Activated naive CD4-positive, alpha-beta T cell treated with anti-CD3 and anti-CD28 coated beads for 36 hours (primary cell): ENCODE results near the gene FANCM. TPM values are rescaled to one million over a fixed set of nuclear protein-coding genes. Genes with fewer than 3 reads are reported as not detected.

Experiments used
- CTCF ChIA-PET: fragments of 350-600 bp; sonication (Branson Sonifier 250); formaldehyde crosslinking; loops from one replicate; lab custom pipeline; 2021; ENCODE audit warnings: antibody characterized with exemption; lab: Charles Lee
- DNase-seq: peaks from one replicate; pipeline ENCODE4 v3.0.0-alpha.2; 2020
- H3K27ac Mint-ChIP-seq: one replicate; pipeline ENCODE4 v1.8.0; 2021; ENCODE audit warnings: mild to moderate bottlenecking, mixed read lengths
- H3K27me3 Mint-ChIP-seq: one replicate; pipeline ENCODE4 v1.8.0; 2021; ENCODE audit warnings: low read depth, mixed read lengths
- H3K36me3 Mint-ChIP-seq: one replicate; pipeline ENCODE4 v1.8.0; 2021; ENCODE audit warnings: low read depth, mixed read lengths
- H3K4me1 Mint-ChIP-seq: one replicate; pipeline ENCODE4 v1.8.0; 2021; ENCODE audit warnings: low read depth, mixed read lengths
- H3K4me3 Mint-ChIP-seq: one replicate; pipeline ENCODE4 v1.8.0; 2021; ENCODE audit warnings: mild to moderate bottlenecking, moderate library complexity, mixed read lengths
- H3K9me3 Mint-ChIP-seq: one replicate; pipeline ENCODE4 v1.8.0; 2021; ENCODE audit warnings: mixed read lengths
- intact Hi-C: fragments of 100-400 bp; cut with micrococcal nuclease; formaldehyde crosslinking; loops from one replicate; pipeline ENCODE4 v1.15.1; 2023
- total RNA-seq, 2 experiments: library from RNA; stranded (reverse); gene quantifications; one replicate each; pipeline ENCODE4 v1.2.3, GENCODE V29; 2021

FANCM gene, protein sequence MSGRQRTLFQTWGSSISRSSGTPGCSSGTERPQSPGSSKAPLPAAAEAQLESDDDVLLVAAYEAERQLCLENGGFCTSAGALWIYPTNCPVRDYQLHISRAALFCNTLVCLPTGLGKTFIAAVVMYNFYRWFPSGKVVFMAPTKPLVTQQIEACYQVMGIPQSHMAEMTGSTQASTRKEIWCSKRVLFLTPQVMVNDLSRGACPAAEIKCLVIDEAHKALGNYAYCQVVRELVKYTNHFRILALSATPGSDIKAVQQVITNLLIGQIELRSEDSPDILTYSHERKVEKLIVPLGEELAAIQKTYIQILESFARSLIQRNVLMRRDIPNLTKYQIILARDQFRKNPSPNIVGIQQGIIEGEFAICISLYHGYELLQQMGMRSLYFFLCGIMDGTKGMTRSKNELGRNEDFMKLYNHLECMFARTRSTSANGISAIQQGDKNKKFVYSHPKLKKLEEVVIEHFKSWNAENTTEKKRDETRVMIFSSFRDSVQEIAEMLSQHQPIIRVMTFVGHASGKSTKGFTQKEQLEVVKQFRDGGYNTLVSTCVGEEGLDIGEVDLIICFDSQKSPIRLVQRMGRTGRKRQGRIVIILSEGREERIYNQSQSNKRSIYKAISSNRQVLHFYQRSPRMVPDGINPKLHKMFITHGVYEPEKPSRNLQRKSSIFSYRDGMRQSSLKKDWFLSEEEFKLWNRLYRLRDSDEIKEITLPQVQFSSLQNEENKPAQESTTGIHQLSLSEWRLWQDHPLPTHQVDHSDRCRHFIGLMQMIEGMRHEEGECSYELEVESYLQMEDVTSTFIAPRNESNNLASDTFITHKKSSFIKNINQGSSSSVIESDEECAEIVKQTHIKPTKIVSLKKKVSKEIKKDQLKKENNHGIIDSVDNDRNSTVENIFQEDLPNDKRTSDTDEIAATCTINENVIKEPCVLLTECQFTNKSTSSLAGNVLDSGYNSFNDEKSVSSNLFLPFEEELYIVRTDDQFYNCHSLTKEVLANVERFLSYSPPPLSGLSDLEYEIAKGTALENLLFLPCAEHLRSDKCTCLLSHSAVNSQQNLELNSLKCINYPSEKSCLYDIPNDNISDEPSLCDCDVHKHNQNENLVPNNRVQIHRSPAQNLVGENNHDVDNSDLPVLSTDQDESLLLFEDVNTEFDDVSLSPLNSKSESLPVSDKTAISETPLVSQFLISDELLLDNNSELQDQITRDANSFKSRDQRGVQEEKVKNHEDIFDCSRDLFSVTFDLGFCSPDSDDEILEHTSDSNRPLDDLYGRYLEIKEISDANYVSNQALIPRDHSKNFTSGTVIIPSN (N-terminal part only)
- total RNA-seq, result 10 to 100 TPM; 15.3 to 16.3 TPM

DNA sequence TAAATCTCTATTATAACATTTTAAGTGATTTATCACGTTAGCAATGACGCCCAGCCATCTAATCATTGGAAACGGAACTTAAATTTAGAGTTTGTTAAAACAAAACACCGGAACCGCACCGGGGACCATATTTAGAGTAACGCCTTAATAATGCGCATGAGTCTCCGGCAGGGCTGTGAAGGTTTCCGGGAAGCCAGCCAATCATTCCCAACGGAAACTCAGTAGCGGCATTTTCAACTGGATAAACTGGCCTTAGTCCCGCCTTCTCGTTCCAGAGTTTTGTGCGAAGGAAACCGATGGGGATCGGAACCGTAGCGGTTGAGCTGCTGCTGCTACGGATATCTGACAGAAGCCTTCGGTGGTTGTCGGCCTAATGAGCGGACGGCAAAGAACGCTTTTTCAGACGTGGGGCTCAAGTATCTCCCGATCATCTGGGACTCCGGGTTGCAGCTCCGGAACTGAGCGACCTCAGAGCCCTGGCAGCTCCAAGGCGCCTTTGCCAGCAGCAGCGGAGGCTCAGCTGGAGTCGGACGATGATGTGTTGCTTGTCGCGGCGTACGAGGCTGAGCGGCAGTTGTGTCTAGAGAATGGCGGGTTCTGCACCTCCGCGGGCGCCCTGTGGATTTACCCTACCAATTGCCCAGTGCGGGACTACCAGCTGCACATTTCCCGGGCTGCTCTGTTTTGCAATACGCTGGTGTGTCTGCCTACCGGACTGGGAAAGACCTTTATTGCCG is at the start of gene FANCM:
TSS of gene FANCM (plus strand) at position 272 of the 737 bp plus-strand sequence. CDS start at position 374, 102 bp downstream.
- Mint-ChIP-seq H3K27ac (peak within 1 kb of the TSS; percentile 98), H3K9me3 (no peaks in the 10 kb centered on the region), H3K4me1 (peaks cover 36% of the 10 kb centered on the region), H3K27me3 (no peaks in the 10 kb centered on the region), H3K36me3 (peaks cover 10% of the 10 kb centered on the region), H3K4me3 (peak within 1 kb of the TSS; percentile 99)
- peak; percentile 94 for DNase-seq
- intact Hi-C loops, result loop anchor here (1.0 kb wide), 1 partner anchor 132 kb away; no protein-coding TSS in a partner anchor
- CTCF ChIA-PET, result interaction anchor here (1.0 to 1.5 kb wide), 3 partner anchors 117 to 174 kb away, joined by 3 to 7 read pairs (median 3); partner anchors contain the start of genes KLHL28 and TOGARAM1

DNA sequence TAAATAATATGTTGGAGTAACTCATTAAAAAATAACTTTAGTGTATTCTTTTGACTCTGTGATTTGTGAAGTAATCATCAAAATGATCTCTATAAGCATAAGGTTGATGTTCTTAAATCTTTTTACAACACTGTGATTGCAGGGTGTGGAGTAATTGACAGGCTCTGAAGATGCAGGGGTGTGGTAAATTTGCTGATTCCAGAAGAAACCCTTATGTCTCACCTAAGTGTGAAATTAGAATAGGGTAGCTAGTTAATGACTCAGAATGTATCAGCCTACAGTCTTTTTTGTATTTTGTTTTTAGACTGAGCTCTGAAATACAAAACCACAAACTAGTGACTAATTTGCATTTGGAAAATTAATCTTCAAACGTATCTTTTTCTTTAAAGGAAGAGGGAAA is 45.9 kb upstream of the FANCM start:
- H3K9me3 Mint-ChIP-seq, result no peaks in the 10 kb centered on the region
- intact Hi-C loops, result loop anchor here (1.0 to 2.0 kb wide), 5 partner anchors 24 to 193 kb away; partner anchors contain the start of genes FKBP3 and KLHL28
- no peaks in the 10 kb centered on the region for H3K27me3 Mint-ChIP-seq
- CTCF ChIA-PET, result interaction anchor here (0.8 to 0.9 kb wide), 2 partner anchors 10 to 24 kb away, joined by 3 to 4 read pairs; no protein-coding TSS in a partner anchor
- DNase-seq, result peak; percentile 44
- peaks cover 76% of the 10 kb centered on the region for H3K4me1 Mint-ChIP-seq
- H3K36me3 Mint-ChIP-seq, result peaks cover 28% of the 10 kb centered on the region
- no peak overlapping the region for H3K4me3 Mint-ChIP-seq
- H3K27ac Mint-ChIP-seq, result peak overlapping the region; percentile 3

DNA sequence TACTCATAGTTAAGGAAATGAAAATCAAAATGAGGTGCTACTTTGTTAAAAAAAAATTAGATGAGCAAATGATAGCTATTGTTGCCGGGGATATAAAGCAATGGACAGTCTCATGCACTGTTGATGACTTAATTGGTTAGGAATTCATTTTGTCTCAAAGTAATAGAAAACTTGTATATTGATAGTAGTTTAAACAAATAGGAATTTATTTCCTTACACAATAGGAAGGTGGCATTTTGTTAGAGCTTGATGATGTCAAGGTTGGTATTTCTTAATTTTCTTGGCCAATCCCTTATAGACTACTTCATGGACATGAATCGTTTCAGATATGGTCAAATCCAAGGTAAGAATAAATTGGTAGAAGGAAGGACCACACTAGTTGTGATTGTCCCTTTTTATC is 44.0 kb upstream of the FANCM start:
- no peak overlapping the region for H3K27ac Mint-ChIP-seq
- H3K4me1 Mint-ChIP-seq, result peaks cover 68% of the 10 kb centered on the region
- CTCF ChIA-PET, result no interaction called here
- no peak for DNase-seq
- peaks cover 33% of the 10 kb centered on the region for H3K36me3 Mint-ChIP-seq
- H3K27me3 Mint-ChIP-seq, result no peaks in the 10 kb centered on the region
- H3K4me3 Mint-ChIP-seq, result no peak overlapping the region
- no peaks in the 10 kb centered on the region for H3K9me3 Mint-ChIP-seq
- intact Hi-C loops, result no loop called here

DNA sequence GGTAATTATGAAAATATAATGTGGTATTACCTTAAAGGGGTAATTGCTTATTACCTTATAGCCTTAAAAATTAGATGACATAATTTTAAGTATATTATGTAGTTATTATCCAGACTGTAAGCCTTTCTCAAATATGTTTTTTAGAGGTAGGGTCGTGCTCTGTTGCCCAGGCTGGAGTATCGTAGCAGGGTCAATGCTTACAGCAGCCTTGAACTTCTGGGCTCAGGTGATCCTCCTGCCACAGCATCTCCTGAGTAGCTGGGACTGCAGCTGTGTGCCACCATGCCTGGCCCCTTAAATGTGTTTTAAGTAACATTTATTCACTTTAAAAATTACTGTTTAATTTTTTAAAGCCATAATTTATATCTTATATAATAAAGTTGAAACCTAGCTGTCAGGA is 41.5 kb upstream of the FANCM start:
- Mint-ChIP-seq H3K4me1 (peaks cover 50% of the 10 kb centered on the region), H3K36me3 (peaks cover 45% of the 10 kb centered on the region), H3K27ac (no peak overlapping the region), H3K4me3 (no peak overlapping the region), H3K9me3 (no peaks in the 10 kb centered on the region), H3K27me3 (no peaks in the 10 kb centered on the region)
- intact Hi-C loops, result no loop called here
- DNase-seq, result no peak
- CTCF ChIA-PET, result no interaction called here

DNA sequence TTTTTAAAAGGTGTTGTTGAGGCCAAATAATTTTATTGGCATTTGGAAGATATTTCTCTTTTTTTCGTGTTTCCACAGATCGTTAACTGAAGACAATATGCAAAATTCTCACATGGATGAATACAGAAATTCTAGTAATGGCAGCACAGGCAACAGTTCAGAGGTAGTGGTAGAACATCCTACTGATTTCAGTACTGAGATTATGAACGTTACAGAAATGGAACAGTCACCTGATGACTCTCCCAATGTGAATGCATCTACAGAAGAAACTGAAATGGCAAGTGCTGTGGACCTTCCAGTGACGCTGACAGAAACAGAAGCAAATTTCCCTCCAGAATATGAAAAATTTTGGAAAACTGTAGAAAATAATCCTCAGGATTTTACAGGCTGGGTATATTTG is 40.6 kb upstream of the FANCM start:
- no peaks in the 10 kb centered on the region for H3K9me3 Mint-ChIP-seq
- H3K36me3 Mint-ChIP-seq, result peaks cover 50% of the 10 kb centered on the region
- H3K4me1 Mint-ChIP-seq, result peaks cover 44% of the 10 kb centered on the region
- no peak overlapping the region for H3K4me3 Mint-ChIP-seq
- no peaks in the 10 kb centered on the region for H3K27me3 Mint-ChIP-seq
- DNase-seq, result no peak
- CTCF ChIA-PET, result interaction anchor here (0.6 kb wide), 1 partner anchor 66 kb away, joined by 3 read pairs; no protein-coding TSS in a partner anchor
- intact Hi-C loops, result loop anchor here (1.0 kb wide), 1 partner anchor 10 kb away; no protein-coding TSS in a partner anchor
- H3K27ac Mint-ChIP-seq, result no peak overlapping the region

DNA sequence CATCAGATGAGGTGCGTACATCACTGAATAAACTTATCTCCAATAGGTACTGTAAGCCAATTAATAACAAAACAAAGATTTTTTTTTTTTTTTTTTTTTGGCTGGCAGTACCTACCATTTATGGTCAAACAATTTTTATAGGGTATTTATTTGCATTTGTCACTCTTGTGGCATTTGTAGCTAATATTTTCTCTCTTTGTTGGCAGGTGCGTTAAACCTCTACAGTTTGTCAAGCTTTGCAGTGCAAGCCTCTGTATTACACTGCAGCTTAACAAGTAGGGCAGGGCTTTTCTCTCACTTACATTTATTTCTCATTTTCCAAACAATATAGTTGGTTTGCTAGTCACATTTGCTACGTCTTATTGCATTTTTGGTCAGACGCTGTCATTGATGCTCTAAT is 39.5 kb upstream of the FANCM start:
- Mint-ChIP-seq H3K4me3 (no peak overlapping the region), H3K27ac (no peak overlapping the region), H3K36me3 (peaks cover 56% of the 10 kb centered on the region), H3K4me1 (peaks cover 33% of the 10 kb centered on the region), H3K9me3 (no peaks in the 10 kb centered on the region), H3K27me3 (no peaks in the 10 kb centered on the region)
- no peak for DNase-seq
- CTCF ChIA-PET, result interaction anchor here (0.6 kb wide), 1 partner anchor 27 kb away, joined by 3 read pairs; no protein-coding TSS in a partner anchor
- intact Hi-C loops, result no loop called here

DNA sequence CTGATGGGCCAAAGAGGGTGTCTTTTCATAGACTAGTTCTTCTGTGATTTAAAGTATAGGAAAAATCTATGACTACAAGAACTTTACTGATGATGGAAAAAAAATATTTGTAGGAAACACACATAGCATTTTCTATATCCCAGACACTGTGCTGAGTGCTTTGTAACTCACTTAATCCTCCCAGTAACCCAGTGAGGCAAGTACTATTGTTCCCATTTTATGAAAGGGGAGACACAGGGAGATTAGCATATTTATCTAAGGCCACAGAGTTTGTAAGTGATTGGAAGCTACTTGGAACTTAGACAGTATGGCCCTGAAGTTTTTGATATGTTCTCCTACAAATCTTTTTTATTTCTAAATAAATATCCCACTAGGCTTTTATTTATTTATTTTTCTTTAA is 31.9 kb upstream of the FANCM start:
- Mint-ChIP-seq H3K4me1 (peaks cover 8% of the 10 kb centered on the region), H3K27ac (no peak overlapping the region), H3K9me3 (no peaks in the 10 kb centered on the region), H3K4me3 (no peak overlapping the region), H3K27me3 (no peaks in the 10 kb centered on the region), H3K36me3 (peaks cover 40% of the 10 kb centered on the region)
- CTCF ChIA-PET, result no interaction called here
- no peak for DNase-seq
- intact Hi-C loops, result no loop called here

DNA sequence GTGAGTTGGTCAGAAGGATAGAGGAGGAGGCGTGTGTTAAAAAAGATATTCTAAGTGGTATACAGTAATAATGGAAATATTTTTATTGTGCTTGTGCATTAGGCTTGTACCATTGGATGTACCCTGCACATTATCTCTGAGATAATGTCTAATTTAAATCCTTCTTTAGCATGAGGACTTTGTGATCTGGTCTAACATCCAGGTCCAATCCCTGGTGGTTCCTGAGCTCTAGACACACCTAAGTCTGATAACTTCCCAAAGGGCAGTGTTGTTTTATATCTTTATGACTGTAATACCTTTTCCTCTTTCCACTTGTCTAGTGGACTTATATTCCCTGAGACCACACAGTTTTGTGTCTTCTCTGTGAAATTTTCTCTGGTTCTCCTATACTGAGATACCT is 31.2 kb upstream of the FANCM start:
- intact Hi-C loops, result no loop called here
- peaks cover 40% of the 10 kb centered on the region for H3K36me3 Mint-ChIP-seq
- H3K9me3 Mint-ChIP-seq, result no peaks in the 10 kb centered on the region
- CTCF ChIA-PET, result no interaction called here
- no peak overlapping the region for H3K4me3 Mint-ChIP-seq
- H3K27ac Mint-ChIP-seq, result no peak overlapping the region
- H3K4me1 Mint-ChIP-seq, result peaks cover 11% of the 10 kb centered on the region
- no peak for DNase-seq
- H3K27me3 Mint-ChIP-seq, result no peaks in the 10 kb centered on the region

DNA sequence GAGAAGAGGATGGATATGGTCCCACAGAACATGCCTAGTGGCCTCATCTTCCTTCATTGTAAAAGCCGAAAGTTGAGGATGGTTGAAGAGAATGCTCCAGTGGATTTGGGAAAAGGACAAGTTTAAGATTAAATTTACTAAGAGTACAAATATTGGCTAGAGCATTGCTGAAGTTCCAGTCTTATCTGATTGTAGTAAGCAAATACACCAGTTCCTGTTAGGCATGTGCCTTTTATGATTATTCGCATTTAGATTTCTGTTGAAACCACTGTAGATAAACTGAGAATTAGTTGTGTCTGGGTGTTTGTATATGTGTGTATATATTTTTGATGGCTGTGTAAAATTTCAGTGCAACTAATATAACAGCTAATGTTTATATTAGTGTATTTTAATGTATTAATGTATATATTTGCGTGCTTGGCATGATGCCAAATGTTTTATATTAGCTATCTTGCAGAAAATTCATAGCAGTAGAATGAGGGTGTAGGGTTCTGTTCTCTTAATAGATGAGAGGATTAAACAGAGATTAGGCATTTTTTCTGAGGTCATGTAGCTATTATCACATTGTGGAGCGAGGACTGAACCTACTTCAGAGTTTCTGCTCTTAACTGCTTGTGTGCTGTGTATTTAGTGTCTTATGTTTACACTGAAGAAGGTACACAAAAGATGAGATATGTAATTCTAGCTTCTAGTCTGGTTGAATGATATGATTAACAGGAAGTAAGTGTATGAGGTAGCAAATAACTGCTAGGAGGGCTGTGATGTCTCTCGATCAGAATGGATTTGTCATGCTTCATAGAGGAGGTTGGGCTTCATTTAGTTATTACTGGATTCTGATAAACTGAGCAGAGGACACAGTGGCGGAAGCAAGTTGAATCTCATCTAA is 22.6 kb upstream of the FANCM start:
- Mint-ChIP-seq H3K9me3 (no peaks in the 10 kb centered on the region), H3K4me3 (no peak overlapping the region), H3K4me1 (peaks cover 29% of the 10 kb centered on the region), H3K27me3 (no peaks in the 10 kb centered on the region), H3K36me3 (peaks cover 23% of the 10 kb centered on the region), H3K27ac (peak overlapping the region; percentile 64)
- CTCF ChIA-PET, result interaction anchor here (0.6 to 1.1 kb wide), 4 partner anchors 12 to 141 kb away, joined by 3 to 4 read pairs (median 4); no protein-coding TSS in a partner anchor
- DNase-seq, result no peak
- intact Hi-C loops, result no loop called here

DNA sequence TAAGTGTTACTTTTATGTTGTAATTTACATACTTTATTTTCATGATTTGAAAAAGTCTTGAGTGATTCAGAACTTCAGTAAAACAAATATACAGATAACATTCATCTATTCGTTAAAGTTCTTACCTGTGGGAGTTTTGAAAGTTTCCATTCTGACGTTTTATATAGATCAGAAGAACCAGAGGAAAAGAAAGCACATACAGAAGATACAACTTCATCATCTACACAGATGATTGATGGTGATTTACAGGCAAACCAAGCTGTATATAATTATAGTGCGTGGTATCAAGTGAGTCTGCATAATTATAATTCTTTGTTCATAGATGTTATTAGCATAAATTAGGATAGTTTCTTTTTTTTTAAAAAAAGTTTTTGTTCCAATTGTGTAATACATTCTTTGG is 21.4 kb upstream of the FANCM start:
- CTCF ChIA-PET, result interaction anchor here (0.6 kb wide), 1 partner anchor 137 kb away, joined by 3 read pairs; no protein-coding TSS in a partner anchor
- no peaks in the 10 kb centered on the region for H3K9me3 Mint-ChIP-seq
- no peak for DNase-seq
- intact Hi-C loops, result loop anchor here (1.0 kb wide), 5 partner anchors 20 to 152 kb away; partner anchors contain the start of genes FKBP3, MIS18BP1, PRPF39 and TOGARAM1
- H3K4me1 Mint-ChIP-seq, result peaks cover 23% of the 10 kb centered on the region
- no peak overlapping the region for H3K4me3 Mint-ChIP-seq
- H3K27me3 Mint-ChIP-seq, result no peaks in the 10 kb centered on the region
- H3K27ac Mint-ChIP-seq, result peak overlapping the region; percentile 68
- H3K36me3 Mint-ChIP-seq, result peaks cover 27% of the 10 kb centered on the region
